Measurements from ENCODE around the gene MSL3.

Gene MSL3

DNA sequence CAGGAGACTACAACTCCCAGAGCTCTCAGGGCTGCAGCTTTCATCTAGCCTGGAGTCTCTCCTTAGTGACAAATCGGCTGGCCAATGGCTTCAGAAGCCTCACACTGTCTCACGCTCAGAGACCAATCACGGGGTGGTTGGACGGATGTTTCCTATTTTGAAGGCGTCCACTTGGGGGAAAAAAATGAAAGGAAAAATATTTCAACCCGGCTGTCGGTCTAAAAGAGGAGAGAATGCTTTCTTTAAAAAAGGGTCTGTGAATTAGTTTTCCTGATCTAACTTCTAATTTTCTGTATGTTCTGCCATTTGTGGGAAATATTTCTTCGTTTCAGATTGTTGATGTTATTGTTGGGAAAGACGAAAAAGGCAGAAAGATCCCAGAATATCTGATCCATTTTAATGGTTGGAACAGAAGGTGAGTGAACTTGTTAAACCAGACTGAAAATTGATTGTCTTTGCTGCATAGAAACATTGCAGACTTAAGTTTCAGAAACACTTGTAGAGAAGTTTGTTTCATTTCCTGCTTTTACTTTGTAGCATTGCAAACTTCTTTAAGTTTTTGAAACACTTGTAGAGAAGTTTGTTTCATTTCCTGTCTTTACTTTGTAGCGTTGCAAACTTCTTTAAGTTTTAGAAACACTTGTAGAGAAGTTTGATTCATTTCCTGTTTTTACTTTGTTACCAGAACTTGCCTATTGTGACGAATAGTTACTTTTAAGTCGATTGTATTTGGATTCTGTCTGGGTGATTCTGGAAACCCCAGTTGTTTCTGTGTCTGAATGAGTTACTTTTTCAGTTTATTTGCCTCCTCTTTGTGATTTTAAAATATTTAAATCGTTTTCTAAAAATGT, 1.6 kb downstream of the MSL3 start:
- FAIRE-seq, result peak; percentile 91

DNA sequence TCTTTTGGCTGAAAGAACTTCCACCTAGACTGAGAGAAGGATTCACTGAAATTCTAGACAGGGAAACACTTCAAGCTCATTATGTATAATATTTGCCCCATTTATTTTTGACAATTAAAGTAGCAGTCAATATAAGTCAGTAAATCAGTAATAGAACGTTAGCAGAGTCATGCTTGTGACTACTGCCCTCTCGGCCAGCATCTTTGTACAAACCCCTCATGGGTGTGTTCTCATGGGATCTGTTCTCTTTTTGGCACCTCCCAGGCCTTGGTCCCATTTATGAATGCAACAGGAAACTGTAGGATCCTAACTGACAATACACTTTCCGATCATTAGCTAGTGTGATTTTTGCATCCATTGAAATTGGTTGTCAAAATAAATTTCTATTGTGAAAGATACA, 2.9 kb downstream of the MSL3 start:
- FAIRE-seq, result no peak

- FAIRE-seq, result no peak
Measured at GRCh38 chrX:11764602-11765067, 6.6 kb downstream of the MSL3 start.

DNA sequence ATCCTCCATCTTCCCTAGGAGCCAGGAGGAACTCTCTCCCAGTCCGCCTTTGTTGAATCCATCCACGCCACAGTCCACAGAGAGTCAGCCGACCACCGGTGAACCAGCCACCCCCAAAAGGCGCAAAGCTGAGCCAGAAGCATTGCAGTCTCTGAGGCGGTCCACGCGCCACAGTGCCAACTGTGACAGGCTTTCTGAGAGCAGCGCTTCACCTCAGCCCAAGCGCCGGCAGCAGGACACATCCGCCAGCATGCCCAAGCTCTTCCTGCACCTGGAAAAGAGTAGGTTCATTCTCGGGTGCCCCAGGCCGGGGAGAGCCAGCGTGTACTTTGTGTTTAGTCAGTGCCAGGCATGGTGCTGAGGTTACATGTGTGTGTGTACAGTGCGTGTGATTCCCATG, 7.4 kb downstream of the MSL3 start:
- FAIRE-seq, result no peak

- no peak for FAIRE-seq
Measured at GRCh38 chrX:11766487-11766886, 8.4 kb downstream of the MSL3 start.

- no peak for FAIRE-seq
Measured at GRCh38 chrX:11768039-11768438, 10.0 kb downstream of the MSL3 start.

- no peak for FAIRE-seq
Measured at GRCh38 chrX:11770320-11770719, 12.3 kb downstream of the MSL3 start.

- FAIRE-seq, result no peak
Measured at GRCh38 chrX:11778230-11778629, 20.2 kb downstream of the MSL3 start.

DNA sequence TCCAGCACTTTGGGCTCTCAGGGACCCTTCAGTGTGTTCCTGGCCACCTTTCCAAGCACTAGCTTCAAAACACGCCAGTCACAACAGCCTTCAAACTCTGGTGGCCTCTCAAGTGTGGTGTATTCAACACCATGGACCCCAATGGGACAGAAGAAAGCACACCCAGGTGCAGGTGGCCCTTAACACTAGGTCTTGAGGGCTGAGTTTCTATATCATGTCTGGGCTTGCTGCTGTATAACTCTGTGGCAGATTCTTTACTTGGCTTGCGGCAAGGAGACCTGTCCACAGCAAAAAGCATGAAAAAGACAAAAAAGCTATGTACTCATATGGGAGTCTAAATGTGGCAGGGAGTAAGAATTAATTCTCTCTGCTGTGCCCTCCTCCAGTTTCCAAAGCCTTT, 23.1 kb downstream of the MSL3 start:
- no peak for FAIRE-seq

DNA sequence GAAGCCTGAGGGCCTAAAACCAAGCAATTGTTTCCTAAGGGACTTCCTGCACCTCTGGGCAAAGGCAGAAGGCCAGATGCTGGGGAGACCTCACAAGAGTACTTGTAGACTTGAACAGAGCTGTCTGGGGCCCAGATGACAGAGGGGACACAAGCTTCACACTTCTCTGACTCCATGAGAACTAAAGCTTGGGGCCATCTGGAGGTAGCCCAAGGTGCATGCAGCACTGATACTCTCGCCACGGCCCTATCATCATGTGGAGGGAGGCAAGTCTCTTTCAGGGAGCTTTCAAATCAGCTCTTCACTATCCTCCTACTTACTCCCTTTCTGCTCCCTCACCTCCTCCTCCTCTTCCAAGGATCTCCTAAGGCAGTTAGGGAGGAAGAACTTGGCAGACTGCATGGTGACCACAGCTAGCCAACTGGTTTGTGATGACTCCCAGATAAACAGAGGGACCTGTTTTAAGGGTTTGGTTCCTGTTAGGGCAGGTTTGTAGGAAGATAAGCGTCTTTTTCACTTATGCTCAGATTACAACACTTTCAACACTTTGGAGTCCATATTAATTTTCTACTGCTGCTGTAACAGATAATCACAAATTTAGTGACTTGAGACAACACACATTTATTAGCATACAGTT, 23.8 kb downstream of the MSL3 start:
- FAIRE-seq, result no peak

GRCh38 chrX:11784543-11784942, 26.5 kb downstream of the MSL3 start:
- FAIRE-seq, result no peak

GRCh38 chrX:11786862-11787261, 28.8 kb downstream of the MSL3 start:
- FAIRE-seq, result no peak

GRCh38 chrX:11787564-11787963, 29.5 kb downstream of the MSL3 start:
- no peak for FAIRE-seq

DNA sequence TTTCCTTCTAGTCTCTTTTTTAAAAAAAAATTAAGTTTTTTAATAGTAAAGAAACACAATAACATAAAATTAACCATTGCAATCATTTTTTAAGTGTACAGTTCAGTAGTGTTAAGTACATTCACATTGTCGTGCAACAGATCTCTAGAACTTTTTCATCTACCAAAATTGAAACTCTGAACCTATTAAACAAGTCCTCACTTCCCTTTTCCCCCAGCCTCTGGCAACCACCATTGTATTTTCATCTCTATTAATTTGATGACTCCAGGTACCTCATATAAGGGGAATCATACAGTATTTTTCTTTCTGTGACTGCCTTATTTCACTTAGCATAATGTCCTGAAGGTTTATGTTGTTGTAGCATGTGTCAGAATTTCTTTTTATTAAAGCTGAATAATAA, 31.8 kb downstream of the MSL3 start:
- no peak for FAIRE-seq

DNA sequence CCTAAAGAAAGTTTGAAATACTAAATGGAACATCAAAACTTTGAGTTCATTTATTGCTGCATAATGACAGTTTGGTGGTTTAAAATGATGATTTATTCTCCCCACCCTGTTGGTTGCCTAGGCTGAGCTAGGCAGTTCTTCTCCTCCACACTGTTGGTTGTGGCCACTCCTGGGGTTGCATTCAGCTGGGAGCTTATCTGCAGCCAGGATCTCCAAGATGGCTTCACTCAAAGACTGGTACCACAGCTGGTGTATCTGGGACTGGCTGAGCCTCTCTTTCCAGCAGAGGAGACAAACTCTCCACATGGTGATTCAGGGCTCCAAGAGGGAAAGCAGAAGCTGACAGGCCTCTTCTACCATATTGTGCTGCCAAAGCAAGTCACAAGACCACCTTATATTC, 33.1 kb downstream of the MSL3 start:
- FAIRE-seq, result no peak

DNA sequence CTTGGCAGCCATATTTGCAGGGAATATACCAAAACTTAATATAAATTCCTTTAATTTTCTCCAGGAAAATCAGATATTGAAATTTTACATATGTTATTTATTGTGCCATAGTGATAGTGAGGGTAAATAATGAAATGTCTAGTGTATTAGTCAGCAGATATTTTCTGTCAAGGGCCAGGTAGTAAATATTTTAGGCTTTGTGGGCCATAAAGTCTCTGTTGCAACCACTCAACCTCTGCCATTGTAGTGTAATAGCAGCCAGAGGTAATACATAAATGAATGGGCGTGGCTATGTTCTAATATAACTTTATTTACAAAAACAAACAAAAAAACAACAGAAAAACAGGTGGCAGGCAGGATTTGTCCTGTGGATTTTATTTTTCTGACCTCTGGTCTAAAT, 33.5 kb downstream of the MSL3 start:
- no peak for FAIRE-seq

GRCh38 chrX:11792461-11793421, 34.7 kb downstream of the MSL3 start:
- no peak for FAIRE-seq

GRCh38 chrX:11793734-11794133, 35.7 kb downstream of the MSL3 start:
- FAIRE-seq, result no peak

DNA sequence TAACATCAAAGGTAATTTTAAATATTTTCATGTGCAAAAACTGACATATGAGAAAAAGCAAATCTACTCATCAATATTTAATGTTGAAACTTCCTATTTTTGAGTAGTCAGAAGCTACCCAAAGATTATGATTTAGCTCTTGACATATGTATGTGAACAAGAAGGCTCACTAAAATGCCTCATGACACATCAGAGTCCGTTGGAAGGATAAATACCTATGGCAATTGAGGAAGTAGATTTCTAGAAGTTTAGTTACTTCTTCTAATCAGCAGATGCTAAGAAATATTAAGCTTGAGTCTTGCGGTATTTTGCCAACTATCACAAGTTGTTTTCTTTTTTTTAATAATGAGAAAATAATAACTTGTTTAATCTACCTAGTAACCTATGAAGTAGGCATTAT, 55.3 kb downstream of the MSL3 start:
- no peak for FAIRE-seq
